VCaP (cell line): ENCODE measurements around the gene HDLBP.

Source experiments
- H3K27ac ChIP-seq: fragments of 450-650 bp; 2 replicates; pipeline ENCODE4 v1.5.1; 2017
- CTCF ChIP-seq: fragments of 450-650 bp; conservative IDR thresholded peaks from 2 replicates; pipeline ENCODE4 v1.5.1; 2017; ENCODE audit warnings: mild to moderate bottlenecking, moderate library complexity

The HDLBP gene

GRCh38 chr2:241317391-241317790 lies 1.9 kb upstream of the HDLBP start:
- H3K27ac ChIP-seq, result peak overlapping the region; percentile 98
- TF ChIP-seq CTCF, result no peak

DNA sequence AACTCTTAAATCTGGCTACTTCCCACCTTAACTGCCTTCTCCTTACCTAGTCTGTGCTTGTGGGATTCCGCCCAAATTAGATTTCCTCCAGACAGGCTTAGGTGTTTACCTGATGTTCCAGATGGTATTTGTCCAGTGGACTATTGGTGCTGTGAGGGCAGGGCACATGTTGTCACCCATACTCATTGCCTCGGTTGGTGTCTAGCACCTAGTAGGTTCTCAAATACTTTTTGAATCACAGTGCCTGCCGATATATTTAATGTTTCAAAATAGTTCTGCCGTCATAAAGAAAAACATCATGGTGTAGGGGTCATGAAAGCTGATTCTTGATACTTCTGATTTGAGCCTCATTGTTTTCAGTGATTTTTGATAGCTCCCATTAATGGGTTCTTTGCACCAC lies 1.4 kb upstream of the HDLBP start:
- H3K27ac ChIP-seq, result peak overlapping the region; percentile 98
- no peak for TF ChIP-seq CTCF

DNA sequence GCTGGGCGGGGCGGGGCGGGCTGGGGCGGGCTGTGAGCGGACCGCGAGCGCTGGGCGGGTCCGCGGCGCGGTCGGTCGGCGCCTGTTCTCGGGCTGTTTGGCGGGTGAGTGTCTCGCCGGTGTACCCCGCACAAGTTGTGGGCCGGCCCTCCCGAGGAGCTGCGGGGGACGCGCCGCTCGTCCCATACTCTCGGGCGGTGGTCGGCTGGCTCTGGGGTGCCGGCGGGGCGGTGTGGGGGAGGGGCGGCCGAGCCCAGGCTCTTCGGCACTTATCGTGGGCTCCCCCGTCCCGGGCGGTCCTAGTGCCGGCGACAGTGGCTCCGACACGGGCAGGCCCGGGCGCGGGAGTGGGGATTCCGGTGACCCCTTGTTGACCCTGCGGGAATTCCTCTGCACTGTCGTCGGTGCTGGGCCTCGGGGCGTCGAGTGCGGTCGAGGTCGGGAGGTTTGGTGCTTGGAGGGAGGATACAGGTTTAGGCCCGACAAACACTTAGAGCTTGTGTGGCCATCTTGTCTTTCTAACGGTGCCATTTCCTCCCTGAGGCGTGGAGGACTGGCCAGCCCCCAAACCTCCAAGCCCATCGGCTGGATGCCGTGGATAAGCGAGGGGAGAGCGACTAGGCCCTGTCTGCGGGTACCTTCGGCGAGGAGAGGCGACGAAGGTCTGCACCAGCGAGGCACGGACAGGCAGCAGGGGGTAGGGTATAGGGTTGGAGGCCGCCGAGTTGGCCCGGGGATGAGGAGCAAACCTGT lies 583 bp upstream of the HDLBP start, which contains the start of gene SEPTIN2:
Gene SEPTIN2, plus strand, starts transcription at position 47 of the 753 bp plus-strand sequence. CDS start 8,308 bp downstream, outside the sequence.
- H3K27ac ChIP-seq, result peak within 1 kb of the TSS; percentile 98

GRCh38 chr2:241314226-241315092 lies 1.0 kb downstream of the HDLBP start:
- H3K27ac ChIP-seq, result peak overlapping the region; percentile 98
- TF ChIP-seq CTCF, result no peak

More for the DNA sequence above, 583 bp upstream of the HDLBP start, which contains the start of gene SEPTIN2:
- TF ChIP-seq CTCF, result no peak

DNA sequence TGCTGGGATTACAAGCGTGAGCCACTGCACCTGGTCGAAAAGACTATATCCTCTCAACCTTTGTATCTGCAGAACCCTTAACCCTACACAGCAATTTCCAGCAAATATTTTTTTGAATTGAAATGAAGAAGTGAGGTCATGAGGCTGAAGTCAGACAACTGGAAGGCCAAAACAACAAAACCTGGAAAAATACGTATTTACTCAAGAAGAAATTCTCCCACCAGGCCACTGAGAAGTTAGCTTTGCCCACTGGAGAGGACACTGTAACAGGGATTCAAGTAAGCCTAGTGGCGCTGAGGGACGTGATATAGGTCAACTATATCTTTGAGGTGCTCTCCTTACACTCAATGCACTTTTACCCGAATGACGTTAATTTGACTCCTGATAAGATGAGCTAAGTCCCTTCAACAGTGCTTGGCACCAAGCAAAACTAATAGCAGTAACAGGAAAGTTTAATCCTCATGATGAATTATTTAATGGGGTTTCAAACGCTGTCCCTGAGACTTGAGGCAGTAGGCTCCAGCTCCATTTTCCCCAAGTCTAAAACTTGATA lies 1.9 kb downstream of the HDLBP start:
- no peak for TF ChIP-seq CTCF
- peak overlapping the region; percentile 98 for H3K27ac ChIP-seq

DNA sequence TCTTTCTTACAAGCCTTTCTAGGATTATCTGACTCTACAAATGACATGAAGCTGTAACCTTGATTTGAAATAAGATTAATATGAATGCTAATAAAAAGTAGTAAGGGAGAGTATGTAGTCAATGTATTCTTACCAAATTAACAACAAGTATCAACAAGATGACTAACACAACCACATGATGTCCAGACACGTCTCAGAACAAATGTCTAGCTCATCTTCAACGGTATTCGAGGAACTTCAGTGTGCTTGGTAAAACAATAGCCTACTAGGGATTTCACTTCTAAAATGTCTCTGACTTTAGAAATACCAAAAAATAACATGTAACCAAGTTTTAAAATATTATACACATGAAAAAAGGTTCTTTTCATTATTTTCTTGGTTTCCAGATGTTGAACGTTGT lies 3.4 kb downstream of the HDLBP start:
- no peak overlapping the region for H3K27ac ChIP-seq
- no peak for TF ChIP-seq CTCF
